22Rv1 (cell line): Measurements from ENCODE around the gene CEBPB.

Source experiments
- ZFX ChIP-seq: fragments of 450-650 bp; IDR thresholded peaks from 2 replicates; pipeline ENCODE4 v1.6.1; 2017; ENCODE audit warnings: antibody characterized with exemption, borderline replicate concordance
- TF ChIP-seq, protein P1 (sequence below): fragments of 450-650 bp; IDR thresholded peaks from 2 replicates; pipeline ENCODE4 v1.5.1; 2017; ENCODE audit warnings: mild to moderate bottlenecking

GRCh38 chr20:50232651-50233324, 42.2 kb downstream of the CEBPB start:
- TF ChIP-seq, protein P1, sequence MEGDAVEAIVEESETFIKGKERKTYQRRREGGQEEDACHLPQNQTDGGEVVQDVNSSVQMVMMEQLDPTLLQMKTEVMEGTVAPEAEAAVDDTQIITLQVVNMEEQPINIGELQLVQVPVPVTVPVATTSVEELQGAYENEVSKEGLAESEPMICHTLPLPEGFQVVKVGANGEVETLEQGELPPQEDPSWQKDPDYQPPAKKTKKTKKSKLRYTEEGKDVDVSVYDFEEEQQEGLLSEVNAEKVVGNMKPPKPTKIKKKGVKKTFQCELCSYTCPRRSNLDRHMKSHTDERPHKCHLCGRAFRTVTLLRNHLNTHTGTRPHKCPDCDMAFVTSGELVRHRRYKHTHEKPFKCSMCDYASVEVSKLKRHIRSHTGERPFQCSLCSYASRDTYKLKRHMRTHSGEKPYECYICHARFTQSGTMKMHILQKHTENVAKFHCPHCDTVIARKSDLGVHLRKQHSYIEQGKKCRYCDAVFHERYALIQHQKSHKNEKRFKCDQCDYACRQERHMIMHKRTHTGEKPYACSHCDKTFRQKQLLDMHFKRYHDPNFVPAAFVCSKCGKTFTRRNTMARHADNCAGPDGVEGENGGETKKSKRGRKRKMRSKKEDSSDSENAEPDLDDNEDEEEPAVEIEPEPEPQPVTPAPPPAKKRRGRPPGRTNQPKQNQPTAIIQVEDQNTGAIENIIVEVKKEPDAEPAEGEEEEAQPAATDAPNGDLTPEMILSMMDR: no peak
- no peak for TF ChIP-seq ZFX
